ENCODE data around the gene ADH5.
"Not testable (repeated sequence)": the region's sequence is repeated elsewhere in the genome, so short reads cannot be mapped to it uniquely, and the experiment has no call there.

The ADH5 gene

DNA sequence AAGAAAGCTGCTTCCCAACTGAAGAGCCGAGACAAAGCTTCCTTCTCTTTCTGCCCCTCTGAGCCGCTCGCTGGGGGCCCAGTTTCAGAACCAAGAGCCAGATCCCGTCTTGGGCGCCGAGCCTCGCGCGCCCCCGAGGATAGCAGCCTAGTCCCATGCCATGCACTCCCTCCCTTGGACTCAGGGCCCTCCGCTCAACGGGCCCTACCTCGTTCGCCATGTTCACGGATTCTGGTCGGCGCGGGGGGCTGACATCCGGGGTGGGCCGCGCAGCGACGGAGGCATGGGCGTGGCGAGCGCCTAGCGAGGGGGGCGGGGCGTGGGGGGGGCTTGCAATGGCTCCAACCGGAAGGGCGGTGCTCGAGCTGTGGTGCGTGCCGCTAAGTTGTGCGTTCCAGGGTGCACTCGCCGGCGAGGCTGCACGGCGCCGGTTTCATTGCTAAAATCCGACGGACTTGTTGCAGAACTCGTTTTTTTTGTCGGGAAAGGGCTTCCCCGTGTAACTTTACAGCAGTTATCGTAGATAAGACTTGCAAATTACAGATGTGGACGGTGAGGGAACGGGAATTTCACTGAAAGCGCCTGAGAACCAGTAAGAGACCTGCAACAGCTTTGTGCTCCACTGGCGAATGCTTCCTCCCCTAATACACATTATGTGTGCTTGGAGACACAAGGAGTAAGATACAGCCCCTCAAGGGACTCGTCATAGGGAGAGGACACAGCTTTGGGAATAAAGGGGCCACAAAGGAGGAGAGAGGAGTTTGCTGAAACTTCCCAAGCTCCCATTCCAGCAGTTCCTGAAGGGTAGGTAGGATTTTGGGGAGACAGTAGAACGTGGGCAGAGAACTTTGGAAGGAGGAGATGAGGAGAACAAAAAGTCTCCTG is at the start of gene ADH5:
TSS of gene ADH5 (minus strand) at position 308 of the 885 bp plus-strand sequence. CDS start at position 220, 88 bp downstream.
- DNase-seq, result peak; percentile 89

DNA sequence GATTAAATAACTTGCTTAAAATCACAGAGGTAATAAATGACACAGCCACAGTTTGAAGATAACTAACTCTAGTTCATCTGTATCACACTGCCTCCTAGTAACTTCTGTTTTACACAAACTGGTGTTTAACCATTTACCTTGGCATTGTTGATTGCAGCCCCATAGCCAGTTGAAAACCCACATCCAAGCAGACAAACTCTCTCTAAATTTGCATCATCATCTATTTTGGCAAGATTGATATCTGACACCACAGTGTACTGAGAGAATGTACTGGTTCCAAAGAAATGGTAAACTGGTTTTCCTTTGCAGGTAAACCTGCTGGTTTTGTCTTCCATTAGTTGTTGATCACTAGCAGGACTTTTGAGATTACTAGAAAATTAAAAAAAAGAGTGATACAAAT is 47.7 kb upstream of the ADH5 start:
- no peak for DNase-seq

DNA sequence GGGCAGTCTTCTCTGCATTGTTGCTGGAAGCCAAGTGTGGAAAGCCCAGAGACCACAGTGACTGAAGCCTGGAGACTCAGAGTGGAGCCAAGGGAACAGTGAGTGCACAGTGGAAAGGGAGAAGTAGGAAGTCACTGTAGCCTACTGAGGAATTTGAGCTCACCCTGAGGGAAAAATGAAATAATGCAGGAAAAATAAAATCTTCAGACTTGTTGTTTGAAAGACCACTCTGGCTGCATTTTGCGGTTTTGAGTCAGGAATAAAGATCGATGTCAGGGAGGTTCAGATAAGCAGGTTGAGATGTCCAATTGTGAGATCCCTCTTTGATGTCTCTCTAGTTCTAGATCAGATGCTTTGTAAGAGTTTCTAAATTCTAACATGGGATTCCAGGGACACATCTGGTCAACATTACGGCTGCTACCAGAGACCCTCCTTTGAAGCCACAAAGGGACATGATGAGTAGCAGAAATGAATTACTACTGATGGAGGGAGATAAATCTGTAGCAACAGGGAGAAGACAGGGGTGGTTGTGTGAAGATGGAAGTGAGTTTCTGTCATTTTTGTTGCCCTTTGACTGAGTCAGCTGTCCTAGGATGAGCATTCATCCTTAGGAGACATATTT is 47.1 kb upstream of the ADH5 start:
- DNase-seq, result no peak

DNA sequence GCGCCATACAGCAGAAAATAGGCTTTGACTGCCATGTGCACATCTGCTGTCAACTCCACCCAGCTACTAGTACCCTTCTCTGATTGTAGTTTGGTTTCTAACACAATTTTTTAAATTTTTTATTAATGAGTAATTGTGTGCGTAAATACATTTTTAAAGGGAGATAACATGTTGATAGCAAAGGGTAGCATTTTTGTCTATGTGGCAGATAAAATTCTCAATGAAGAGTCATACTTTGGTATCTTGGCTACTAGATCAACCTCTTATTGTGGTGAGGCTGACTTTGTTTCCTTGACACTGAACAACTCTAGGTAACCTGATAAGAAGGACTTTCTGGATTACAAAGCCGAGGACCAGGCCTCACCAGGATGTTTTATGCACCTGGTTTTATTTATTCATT is 46.0 kb upstream of the ADH5 start:
- no peak for DNase-seq

DNA sequence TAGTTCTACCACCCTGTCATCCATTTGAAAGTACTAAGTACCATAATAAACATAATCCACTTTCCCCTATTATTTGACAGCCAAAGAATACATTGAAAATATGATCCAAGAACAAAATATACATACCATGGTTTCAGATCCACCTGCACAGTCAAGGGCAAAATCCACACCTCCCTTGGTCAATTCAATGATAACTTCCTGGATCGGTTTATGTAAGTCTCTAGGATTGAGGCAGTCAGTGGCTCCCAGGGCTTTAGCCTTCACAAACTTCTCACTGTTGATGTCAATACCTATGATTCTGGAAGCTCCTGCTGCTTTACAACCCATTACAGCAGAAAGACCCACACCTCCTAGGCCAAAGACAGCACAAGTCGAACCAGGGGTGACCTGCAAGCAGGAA is 42.8 kb upstream of the ADH5 start:
- DNase-seq, result no peak

DNA sequence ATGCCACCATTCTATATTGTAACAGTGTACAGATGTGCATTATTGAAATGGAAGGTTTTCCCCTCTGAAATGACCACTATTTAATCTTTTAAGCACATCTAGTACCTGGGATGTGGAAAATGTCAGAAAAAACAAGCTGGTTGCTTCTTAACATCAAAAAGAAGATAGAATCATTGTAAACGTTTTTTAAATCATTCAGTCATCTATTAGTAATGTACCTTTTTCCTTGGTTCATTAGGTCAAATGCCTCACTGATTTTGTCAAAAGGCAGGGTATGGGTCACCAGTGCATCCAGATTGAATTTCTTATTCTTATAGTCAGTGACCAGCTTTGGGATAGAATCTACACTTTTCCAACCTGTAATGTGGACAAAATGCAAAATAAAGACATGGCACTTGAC is 37.8 kb upstream of the ADH5 start:
- no peak for DNase-seq

DNA sequence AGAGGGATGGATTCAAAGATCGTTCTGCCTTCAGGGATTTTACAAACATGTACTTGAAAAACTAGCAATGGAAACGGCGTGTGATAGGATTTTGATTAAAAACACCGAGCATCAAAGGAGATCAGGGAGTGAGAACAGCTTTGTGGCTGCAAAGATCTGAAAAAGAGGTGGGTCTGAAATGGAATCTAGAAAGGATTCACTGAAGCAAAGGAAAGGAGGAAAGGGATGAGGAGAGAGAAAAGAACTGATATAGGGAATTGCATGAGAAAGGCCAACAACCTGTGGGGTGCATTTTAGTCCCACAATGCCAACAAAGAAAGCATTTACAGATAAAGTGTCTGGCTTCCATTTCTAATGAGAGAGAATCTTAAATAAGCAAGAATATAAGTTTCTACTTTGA is 32.4 kb upstream of the ADH5 start:
- no peak for DNase-seq

DNA sequence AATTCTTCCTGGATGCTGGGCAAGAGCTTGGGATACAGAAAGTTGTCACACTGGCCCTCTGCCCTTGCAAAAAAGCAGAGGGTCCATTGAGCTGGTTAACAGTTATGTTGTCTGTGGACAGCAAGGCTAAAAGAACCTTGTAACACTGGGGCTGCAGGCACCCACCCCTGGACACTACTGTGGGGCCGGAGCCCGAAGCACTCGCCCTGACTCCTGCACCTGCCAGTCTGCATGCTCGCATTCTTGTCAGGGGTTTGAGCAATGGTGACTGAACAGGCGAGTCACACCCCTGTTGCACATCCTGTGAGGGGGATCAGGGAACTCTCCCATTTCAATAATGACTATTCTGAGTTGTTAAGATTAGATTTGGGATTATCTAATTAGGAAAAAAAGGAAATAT is 31.9 kb upstream of the ADH5 start:
- DNase-seq, result no peak

DNA sequence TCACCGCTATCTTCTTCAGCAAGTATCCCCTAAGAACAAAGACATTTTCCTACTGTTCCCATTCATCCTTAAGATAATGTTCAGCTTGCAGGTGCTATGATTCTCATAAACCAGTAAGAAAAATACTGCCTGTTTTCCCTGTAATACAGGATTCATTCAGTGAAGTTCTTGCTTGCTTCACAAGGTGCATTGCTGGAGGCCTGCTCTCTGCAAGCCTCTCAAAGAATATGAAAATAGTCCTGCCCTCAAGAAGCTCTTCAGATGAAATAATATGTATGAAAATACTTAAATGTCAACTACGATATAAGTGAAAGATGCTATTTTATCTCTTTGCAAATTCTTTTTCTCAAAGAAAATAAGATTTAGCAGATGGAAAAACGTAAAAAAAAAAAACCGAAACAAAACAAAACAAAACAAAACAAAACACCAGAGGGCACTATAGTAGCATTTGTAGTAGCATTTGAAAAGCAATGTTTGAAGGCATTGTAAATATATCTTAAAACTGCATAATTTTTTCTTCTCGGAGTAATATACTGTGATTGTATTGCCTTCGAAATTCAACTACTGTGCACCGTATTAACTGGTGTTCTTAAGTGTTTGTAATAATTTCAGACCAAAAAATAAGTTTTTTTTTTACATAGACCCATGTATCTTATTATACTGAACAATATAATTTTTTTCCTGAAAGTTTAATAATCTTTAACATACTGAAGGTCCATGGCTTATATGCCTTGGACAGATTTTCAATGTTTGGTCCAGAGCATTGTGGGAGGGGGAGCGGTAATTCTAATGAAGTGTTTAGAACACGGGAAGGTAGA is 29.5 kb upstream of the ADH5 start:
- DNase-seq, result no peak

DNA sequence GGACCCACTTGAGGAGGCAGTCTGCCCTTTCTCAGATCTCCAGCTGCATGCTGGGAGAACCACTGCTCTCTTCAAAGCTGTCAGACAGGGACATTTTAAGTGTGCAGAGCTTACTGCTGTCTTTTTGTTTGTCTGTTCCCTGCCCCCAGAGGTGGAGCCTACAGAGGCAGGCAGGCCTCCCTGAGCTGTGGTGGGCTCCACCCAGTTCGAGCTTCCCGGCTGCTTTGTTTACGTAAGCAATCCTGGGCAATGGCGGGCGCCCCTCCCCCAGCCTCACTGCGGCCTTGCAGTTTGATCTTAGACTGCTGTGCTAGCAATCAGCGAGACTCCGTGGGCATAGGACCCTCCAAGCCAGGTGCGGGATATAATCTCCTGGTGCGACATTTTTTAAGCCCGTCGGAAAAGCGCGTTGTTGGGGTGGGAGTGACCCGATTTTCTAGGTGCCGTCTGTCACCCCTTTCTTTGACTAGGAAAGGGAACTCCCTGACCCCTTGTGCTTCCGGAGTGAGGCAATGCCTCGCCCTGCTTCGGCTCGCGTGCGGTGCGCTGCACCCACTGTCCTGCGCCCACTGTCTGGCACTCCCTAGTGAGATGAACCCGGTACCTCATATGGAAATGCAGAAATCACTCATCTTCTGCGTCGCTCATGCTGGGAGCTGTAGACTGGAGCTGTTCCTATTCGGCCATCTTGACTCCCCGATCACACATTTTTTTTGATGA is 28.7 kb upstream of the ADH5 start:
- not testable (repeated sequence) for DNase-seq

DNA sequence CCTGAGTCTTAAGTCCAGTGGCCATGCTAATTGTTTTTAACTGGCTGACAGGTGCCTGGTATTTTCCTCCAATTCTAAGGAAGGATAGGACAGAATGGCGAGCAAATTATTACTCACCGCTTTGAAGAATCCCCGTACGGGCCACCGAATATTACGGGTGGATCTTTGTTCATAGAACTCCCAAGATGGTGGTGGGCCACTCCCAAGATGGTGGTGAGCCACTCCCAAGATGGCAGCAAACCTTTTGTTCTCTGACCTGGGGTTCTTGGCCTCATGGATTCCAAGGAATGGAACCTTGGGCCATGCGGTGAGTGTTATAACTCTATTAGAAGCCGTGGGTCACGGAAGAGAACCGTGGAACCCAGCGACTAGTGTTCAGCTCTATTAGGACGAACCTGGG is 20.7 kb upstream of the ADH5 start:
- not testable (repeated sequence) for DNase-seq

DNA sequence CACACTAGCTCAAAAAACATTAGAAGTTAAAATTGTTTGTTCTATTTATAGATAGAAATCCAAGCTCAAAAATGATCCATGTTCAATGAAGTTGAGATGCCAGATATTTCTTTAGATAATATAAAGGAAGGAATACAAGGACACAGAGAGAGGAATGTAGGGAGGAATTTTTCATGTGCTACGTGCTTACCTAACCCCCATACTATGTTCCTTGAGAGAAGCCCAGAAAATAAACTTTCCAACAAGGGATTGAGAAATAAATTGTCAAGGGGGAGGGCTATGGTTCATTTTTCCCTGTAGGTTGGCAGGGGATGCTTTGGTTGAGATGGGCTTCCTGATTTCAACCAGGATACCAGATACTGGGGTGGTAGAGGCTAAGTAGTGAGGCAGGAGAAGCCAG is 15.6 kb upstream of the ADH5 start:
- DNase-seq, result no peak

DNA sequence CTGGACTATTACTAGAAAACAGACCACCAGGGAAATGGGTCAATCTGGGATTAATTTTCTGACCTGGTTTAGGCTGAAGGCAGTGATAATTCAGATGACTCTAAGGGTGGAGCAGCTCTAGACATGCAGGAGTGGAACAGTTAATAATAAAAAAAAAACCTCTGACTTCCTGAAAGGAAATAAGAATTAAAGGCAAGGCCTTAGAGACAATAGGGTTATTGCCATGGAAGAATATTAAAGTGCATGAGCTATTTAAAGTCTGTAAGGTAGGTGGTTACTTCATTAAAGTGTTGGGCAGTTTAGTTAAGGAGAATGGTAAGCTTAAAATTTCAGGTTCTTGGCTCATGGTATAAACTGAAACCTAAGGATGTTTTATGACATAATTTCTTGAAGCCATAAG is 14.6 kb upstream of the ADH5 start:
- no peak for DNase-seq

DNA sequence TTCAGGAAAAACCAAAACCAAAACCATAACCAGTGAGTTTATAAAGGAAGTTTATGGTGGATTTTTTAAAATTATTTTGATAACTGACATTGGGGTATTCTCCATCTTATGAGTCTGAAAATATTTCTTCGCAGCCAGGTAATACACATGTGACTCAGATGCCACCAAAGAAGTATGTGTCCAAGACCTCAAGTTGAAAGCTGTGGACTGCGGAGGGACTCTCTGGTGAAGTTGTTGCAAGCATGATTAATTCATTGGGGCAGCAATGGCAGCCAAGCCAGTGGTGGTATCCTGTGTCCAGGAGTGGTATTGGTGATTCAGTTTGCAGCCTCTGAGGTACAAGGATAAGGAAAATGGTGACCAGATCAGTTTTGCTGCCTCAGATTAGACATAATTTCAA is 14.0 kb upstream of the ADH5 start:
- DNase-seq, result no peak

DNA sequence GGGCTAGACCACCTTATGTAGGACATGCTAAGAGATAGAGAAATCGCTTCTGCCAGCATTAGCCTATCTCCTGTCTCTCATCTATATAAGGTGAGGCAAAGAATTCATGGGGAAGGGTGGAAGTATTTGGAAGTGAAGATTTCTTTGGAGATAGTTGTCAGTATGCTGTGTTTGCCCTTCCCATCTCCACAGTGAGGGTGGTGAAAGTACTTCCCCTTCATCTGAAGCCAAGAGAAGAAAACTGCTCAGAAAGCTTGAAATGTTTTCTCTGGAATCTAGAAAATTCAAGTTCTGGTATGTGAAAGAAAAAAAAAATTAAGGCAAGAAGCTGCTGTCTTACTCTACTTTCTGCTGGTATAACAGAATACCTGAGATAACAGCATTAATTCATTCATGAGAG is 12.3 kb upstream of the ADH5 start:
- DNase-seq, result no peak

DNA sequence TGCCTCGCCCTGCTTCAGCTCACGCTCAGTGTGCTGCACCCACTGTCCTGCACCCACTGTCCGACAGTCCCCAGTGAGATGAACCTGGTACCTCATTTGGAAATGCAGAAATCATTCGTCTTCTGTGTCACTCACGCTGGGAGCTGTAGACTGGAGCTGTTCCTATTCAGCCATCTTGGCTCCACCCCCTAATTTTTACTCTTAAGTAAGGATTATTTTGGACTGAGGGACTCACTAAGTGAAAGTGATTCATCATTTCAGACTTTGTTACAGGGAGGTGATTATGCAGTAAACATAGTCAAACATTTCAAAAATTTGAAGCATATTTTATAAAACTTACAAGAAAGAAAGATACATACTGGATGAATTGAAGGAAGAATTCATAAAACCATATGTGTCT is 11.2 kb upstream of the ADH5 start:
- not testable (repeated sequence) for DNase-seq

DNA sequence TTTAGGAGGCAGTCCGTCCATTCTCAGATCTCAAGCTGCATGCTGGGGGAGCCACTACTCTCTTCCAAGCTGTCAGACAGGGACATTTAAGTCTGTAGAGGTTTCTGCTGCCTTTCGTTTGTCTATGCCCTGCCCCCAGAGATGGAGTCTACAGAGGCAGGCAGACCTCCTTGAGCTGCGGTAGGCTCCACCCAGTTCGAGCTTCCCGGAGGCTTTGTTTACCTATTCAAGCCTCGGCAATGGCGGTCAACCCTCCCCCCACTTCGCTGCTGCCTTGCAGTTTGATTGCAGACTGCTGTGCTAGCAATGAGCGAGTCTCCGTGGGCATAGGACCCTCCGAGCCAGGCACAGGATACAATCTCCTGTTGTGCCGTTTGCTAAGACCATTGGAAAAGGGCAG is 10.7 kb upstream of the ADH5 start:
- DNase-seq, result no peak

DNA sequence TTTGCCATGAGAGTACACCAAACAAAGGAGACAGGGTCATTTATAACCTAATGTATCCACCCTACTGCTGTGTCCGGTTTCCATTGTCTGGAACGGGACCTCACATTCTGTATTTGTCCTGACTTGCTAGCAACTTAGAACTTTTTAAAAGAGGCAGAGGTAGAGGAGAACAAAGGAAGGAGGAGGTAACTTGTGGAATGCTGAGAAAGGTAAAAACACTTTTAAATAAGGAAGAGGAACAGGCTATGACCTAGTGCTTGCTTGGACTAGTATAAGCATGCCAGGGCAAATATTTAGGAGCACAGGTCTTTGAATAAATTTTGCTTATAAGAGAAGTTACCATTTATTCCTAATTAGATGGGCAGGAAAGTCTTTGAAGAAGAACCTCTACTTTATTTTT is 3.3 kb upstream of the ADH5 start:
- DNase-seq, result not testable (repeated sequence)

DNA sequence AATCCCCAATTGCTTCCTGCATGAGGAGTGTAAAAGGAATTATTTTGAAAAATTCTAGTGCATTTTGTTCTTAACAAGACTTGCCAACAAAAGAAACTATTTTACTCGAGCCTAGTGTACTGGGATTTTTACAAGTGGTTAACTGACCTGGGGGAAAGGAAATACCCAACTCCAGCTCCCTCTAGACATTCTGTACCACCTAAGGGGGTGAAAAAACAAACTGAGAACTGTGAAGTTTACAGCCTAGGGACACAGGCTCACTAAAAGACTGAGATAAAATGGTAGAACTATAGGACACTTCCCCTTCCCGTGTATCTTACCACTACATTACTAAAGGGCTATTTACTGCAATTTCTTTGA is 2.6 kb upstream of the ADH5 start:
- DNase-seq, result no peak

DNA sequence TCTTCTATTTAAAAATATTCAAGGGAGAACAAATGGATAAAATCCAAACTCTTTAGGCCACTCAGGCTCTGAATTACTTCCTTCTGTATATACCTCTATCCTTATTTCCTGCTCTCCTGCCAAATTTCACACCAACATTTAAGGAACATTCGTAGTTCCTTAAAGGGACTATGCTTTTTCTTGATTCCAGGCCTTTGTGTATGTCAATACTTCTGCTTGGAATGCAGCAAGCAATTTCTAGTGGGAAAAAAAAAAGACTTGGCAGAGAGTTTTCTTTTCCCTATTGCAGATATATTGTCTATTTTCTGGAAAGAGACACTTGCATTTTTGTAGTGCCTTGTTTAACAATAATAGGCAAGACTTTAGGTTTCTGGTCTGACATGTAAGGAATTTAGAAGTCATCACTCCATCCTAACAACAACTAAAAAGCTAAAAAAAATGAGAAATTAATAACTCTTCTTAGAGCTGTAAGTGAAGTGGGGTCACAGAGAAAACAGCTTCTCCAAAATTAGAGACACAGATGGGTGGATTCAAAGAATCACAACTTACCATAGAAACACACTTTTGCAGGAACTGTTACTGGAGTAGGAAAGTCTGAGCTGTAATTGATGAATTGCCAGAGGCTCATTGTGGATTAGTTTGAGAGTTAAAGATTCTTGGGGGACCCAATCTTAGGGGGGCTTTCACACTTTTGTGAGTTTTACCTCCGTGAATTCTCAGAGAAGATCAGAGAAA is 2.1 kb upstream of the ADH5 start:
- no peak for DNase-seq

DNA sequence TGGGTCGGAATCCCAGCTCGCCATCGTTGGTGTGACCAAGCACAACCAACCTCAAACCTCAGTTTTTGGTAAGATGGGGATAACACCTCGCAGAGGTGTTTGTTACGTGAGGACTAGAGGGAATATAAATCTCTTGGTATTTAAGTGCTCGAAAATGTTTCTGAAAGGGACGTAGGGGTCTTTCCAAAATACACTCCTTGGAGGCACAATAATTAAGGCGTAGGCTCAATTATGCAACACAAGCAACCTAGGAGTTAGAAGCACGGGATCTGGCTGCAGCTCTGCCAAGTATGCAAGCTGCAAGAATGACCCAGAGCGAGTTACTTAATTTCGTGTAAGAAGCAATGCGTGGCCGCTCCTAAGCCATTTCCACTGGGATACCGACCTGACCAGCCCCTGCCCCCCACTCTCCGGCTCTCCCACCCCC is 552 bp downstream of the ADH5 start:
- DNase-seq, result peak; percentile 10

DNA sequence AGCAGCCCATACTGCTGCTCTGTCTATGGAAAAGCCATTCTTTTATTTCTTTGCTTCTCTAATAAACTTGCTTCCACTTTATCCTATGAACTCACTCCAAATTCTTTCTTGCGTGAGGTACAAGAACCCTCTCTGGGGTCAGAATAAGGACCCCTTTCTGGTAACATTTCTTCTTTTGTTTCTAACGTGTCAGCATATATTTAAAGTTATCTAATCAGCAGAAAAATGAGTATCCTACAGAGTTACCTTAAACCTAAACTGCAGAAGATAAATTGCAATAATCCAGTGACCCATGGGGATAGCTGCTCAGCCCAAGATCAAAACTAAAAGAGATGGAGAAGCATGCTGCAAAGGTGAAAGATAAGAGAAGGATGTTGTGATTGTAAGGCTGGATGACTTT is 4.0 kb downstream of the ADH5 start:
- DNase-seq, result no peak

Measured in stimulated activated CD4-positive, alpha-beta T cell treated with anti-CD3 and anti-CD28 coated beads, Interleukin-1b, Interleukin-23, amount 100 ng/mL, for 48 hours (primary cell).